Cardiac septum (tissue), 1 donor: ENCODE results near the gene OR6B2. TPM values are rescaled to one million over a fixed set of nuclear protein-coding genes. Genes with fewer than 3 reads are reported as not detected.

Experiments used
- DNase-seq: peaks from one replicate; pipeline ENCODE4 v3.0.0-alpha.2; 2020; ENCODE audit warnings: low spot score
- intact Hi-C: fragments of 100-400 bp; cut with DNase I; formaldehyde crosslinking; loops from one replicate; pipeline ENCODE4 v1.14.0; 2022
- total RNA-seq: library from RNA; stranded (reverse); fragmentation: NEBNext Ultra II Directional; extraction: Animal tissue kit (Norgen Biotek cat#: 25700); gene quantifications from one replicate; pipeline ENCODE4 v1.2.1, GENCODE V29; 2021
- donor health status: DM: no; HTN: no; CAD: no.

Gene OR6B2
- total RNA-seq, 1 donor from 2014 or later, result not detected

- no peak for DNase-seq
- intact Hi-C loops, result no loop called here
These were observed 13.2 kb upstream of the OR6B2 start for GRCh38 chr2:240043279-240043989.

GRCh38 chr2:240042740-240043139, 12.5 kb upstream of the OR6B2 start:
- intact Hi-C loops, result no loop called here
- DNase-seq, result no peak

DNA sequence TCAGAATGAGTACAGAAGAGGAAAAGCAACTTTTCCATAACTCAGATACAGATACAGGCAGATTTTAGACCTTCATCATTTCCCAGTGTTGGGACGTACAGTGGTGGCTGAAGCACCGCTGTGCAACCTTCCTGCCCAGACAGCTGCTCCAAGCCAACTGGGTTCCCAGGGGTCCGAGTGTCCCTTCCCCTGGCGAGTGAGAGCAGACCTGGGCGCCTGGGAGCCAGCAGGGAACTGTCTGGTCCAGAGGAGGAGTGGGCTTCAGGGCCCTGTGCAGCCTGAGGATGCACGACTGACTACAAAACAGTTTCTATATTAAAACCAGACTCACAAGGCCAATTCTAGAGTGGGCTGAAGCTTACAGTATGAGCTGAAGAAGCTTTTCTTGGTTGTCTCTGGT, 11.1 kb upstream of the OR6B2 start:
- intact Hi-C loops, result no loop called here
- DNase-seq, result no peak

DNA sequence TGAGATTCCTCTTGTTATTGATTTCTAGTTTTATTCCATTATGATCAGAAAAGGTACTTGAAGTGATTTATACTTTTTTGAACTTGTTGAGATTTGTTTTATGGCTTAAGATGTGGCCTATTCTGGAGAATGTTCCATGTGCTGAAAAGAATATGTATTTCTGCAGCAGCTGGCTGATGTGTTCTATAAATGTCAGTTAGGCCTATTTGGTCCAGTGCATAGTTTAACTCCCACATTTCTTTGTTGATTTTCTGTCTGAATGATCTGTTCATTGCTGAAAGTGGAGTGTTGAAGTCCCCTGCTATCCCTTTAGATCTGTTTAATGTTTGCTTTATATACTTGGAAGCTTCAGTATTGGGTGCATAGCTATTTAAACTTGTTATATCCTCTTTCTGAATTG, 7.1 kb upstream of the OR6B2 start:
- DNase-seq, result no peak
- intact Hi-C loops, result no loop called here

DNA sequence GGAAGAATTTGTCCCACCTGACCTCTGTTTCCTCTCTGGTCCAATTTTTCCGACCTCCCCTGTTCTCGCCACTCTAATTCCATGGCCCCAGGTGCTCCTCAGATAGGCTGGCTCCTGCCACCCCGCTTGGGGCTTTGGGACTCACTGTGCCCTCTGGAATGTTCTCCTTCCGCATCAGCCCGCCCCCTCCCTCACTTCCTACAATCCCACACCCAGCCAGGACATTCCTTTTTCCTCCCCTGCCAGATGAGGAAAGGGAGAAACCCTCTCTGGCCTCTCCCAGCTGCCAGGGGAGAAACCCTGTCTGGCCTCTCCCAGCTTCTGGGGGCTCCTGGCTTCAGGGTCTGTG, 3.1 kb upstream of the OR6B2 start:
- intact Hi-C loops, result no loop called here
- no peak for DNase-seq

DNA sequence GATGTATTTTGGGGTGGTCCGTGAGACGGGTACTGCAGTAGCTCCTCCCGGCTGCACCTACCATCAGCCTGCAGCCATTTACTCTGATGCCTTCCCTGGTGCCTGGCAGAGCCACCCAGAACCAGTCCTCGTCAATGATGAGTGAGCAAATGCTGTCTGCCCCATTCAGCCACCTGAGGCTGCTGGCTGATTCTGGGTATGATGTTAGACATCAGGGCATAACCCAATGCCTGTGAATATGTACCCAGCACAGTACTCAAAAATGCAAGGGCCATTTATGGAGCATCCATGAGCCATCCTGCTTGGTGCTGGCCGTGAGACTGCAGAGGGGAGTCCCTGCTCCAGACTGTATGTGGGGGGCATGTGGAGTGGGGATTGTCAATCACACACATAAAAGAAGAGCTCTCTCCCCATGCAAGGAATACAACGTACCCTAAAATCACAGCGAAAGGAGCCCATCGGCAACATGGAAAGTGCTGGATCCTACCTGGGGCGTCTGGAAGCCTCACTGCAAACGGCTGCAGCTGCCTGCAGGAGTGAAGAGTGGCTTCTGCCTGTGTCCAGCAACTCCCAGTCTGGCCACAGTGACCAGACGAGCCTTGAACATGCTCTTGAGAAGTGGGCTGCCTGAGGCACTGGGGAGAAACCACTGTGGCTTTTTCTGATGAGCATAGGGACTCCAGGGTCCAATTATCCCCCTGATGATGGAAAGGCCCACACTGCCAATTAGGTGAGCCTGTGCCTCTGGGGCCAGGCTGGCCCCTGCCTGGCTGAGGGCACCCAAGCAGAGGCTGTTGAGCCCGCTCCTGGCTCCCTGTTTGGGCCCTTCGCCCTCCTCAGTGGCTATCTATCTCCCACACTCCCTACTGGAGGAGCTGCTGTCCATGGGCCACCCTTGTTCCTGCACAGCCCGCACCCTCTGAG, 2.4 kb upstream of the OR6B2 start:
- DNase-seq, result no peak
- intact Hi-C loops, result no loop called here

- DNase-seq, result no peak
- intact Hi-C loops, result loop anchor here (10.0 kb wide), 1 partner anchor 560 kb away; the partner anchor contains the start of gene CAPN10
These were observed 5.5 kb downstream of the OR6B2 start for GRCh38 chr2:240024766-240025165.

GRCh38 chr2:240023792-240024191, 6.4 kb downstream of the OR6B2 start:
- no peak for DNase-seq
- intact Hi-C loops, result loop anchor here (10.0 kb wide), 1 partner anchor 561 kb away; the partner anchor contains the start of gene CAPN10

DNA sequence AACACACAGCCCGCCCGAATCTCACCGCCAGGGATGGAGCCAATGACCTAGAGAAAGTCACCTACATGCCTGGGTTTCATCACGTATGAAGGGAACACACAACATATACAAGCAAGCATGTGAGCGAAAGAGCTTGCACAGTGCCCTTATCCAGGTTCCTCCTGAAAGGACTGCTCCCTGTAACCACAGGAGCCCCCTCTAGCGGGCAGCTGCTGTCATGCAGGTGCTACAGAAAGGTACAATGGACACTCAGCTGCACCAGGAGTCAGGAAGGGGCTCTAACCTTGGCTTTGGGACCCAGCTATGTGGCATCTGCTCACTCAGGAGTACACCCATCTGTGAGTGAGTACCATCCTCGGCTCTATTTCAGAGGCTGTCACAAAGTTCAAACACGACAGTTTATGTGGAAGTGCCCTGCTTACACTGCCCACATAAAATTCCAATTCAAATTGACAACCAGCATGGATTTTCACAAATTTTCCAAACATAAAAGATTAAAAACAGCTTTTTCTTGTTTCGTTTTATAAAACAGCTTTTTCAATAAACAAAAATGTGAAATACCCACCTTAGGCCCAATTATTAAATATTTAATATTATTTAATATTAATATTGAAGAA, 8.6 kb downstream of the OR6B2 start:
- no peak for DNase-seq
- intact Hi-C loops, result loop anchor here (10.0 kb wide), 1 partner anchor 563 kb away; the partner anchor contains the start of gene CAPN10

GRCh38 chr2:240018071-240018750, 12.0 kb downstream of the OR6B2 start:
- DNase-seq, result no peak
- intact Hi-C loops, result no loop called here

DNA sequence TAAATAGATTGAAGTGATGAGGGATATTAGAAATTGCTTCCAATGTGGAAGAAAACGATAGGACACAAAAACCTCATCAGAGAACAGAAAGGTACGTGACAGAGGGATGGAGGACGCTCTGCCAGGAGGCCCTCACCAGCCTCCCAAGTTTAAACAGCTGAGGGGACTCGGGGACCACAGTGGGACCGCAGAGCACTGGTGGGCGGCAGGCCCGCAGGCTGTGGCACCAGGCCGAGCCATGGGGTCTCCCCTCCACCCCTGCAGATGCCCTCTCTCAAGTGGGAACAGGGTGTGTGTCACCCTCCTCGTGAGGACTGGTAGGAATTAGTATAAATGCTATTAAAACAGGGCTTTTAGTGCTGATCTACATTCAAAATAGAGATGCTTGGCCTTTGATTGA, 15.9 kb downstream of the OR6B2 start:
- intact Hi-C loops, result no loop called here

DNA sequence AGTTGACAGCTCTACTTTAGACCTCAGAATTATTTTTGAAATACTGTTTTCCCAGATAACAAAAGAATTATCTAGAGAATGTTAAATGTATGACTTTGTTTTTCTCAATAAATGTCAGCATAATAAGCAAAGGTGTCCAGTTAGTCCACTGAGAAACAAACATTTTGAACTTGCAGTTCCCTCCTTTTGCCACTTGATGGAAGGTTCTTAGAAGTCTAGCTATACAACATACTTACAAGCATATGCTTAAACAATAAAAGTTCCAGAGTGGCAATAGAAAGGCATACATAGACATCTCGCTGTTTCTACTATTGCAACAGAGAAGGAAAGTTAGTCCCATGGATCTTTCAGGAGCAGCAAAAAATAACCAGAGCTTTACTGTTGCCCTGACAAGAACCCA, 16.9 kb downstream of the OR6B2 start:
- no peak for DNase-seq

More for the DNA sequence above, 15.9 kb downstream of the OR6B2 start:
- DNase-seq, result no peak

GRCh38 chr2:240002983-240003382, 27.2 kb downstream of the OR6B2 start:
- no peak for DNase-seq
- intact Hi-C loops, result no loop called here

More for the DNA sequence above, 16.9 kb downstream of the OR6B2 start:
- intact Hi-C loops, result no loop called here

DNA sequence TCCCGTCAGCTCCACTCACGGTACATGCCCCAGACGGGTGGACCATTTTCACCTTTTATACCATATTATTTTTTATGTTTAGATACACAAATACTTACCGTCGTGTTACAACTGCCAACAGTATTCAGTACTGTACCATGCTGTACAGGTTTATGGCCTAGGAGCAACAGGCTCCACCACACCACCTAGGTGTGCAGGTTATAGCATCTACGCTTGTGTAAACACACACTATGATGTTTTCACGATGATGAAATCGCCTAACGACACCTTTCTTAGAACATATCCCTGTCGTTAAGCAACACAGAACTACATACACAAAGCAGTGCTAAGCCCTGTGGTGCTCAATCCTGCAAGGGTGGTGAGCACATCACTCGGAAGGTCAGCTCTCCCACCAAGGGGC, 29.6 kb downstream of the OR6B2 start:
- DNase-seq, result no peak
- intact Hi-C loops, result no loop called here

DNA sequence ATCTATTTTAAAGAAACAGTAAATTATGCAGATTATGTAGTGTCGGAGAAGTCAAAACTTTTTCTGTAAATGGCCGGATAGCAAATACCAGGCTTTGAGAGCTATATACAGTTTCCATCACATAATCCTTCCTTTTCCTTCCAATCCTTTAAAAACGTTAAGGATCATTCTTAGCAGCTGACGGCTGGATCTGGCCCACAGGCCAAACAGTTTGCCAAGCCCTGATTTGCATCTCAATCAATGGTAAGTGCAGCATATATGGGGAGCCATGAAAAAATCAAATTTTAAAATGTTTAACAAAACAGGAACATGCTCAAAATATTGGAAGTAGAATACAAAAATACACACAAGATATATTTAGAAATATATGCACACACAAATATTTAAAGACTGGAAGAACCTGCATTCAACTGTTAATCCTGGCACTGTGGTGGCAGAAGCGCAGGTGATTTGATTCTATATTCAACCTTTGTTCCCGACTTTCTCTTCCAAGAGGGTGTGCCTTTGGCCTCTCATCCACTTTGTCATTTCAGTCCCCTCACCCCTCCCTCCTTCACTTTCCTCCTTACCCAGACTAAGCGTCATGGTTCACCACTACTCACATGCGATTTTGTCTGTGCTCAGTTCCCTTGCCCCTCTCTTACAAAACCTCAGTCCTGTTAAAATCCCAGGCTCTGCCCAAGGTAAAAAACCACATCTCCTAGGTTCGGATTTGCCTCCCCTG, 32.4 kb downstream of the OR6B2 start:
- intact Hi-C loops, result loop anchor here (10.0 kb wide), 1 partner anchor 963 kb away; no protein-coding TSS in a partner anchor

DNA sequence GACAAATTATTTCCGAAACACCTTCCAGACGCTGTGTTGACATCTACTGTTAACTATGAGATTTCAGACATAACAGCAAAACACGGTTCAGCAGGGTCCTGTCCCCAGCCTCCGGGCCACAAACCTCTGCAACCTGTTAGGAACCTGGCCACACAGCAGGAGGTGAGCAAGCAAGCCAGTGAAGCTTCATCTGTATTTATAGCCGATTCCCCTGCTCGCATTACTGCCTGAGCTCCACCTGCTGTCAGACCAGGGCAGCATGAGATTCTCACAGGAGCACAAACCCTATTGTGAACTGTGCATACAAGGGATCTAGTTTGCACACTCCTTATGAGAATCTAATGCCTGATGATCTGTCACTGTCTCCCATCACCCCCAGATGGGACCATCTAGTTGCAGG, 36.1 kb downstream of the OR6B2 start:
- DNase-seq, result no peak
- intact Hi-C loops, result loop anchor here (5.0 to 10.0 kb wide), 2 partner anchors 62 to 959 kb away; no protein-coding TSS in a partner anchor

More for the DNA sequence above, 32.4 kb downstream of the OR6B2 start:
- DNase-seq, result no peak

- no peak for DNase-seq
- intact Hi-C loops, result loop anchor here (5.0 to 10.0 kb wide), 2 partner anchors 61 to 958 kb away; no protein-coding TSS in a partner anchor
These were observed 36.9 kb downstream of the OR6B2 start for GRCh38 chr2:239993291-239993690.

DNA sequence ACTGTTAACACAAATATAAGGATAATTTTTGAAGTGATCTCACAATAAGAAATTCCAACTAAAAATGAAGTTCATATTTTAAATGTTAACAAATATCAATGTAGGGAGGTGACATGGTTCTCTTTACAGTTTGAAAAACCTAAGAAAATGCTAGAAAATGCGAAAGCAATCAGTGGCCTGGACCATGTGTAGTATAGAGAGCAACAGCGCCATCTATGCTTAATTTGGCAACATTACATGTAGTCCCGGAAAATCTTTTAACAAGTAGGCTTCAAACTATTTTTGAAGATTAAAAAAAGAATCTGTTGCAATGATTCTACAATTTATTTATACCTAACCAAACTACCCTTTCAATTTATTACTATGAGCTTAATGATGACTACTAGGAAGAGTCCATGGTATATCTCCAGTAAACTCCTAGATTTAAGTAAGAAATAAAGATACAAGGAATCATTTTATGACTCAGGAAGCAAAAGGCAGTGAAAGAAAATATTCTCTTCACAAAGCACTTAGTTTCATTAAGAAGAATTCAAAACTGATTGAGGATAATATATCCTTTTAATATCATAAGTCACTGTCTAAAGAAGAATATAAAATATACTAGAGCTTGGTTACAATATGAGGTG, 38.4 kb downstream of the OR6B2 start:
- intact Hi-C loops, result loop anchor here (5.0 to 10.0 kb wide), 2 partner anchors 60 to 957 kb away; no protein-coding TSS in a partner anchor
- no peak for DNase-seq
